ENCODE data around the gene RSPRY1. TPM values are rescaled to one million over a fixed set of nuclear protein-coding genes. Genes with fewer than 3 reads are reported as not detected.

Gene RSPRY1
- total and polyA plus RNA-seq, 2 of the 4 experiments (the other 2 are of a cell fraction): 25.2 to 62.2 TPM

- Histone ChIP-seq H2BK5ac (ENCODE audit: low read depth, low read length, poor library complexity, severe bottlenecking) (no peak overlapping the region), H3K4me1 (ENCODE audit: control insufficient read depth, insufficient read depth, low read length) (peaks cover 4% of the 10 kb centered on the region; the same call in 1 of the 2 replicates), H2AFZ (replicated peaks; ENCODE audit: low read length, poor library complexity) (no peak overlapping the region), H3K18ac (ENCODE audit: low read depth, low read length) (no peak overlapping the region), H3K9me3 (ENCODE audit: control insufficient read depth, insufficient read depth, low read length) (no peaks in the 10 kb centered on the region), H3K27me3 (ENCODE audit: control insufficient read depth, insufficient read depth, low read length) (no peaks in the 10 kb centered on the region), H4K5ac (ENCODE audit: low read depth, low read length) (no peak overlapping the region), H3K27ac (ENCODE audit: insufficient read depth, low read length) (no peak overlapping the region), H3K14ac (replicated peaks; ENCODE audit: low read depth, low read length) (no peak overlapping the region), H4K91ac (ENCODE audit: insufficient read depth, low read depth, low read length) (no peak overlapping the region), H3K56ac (ENCODE audit: extremely low read depth, insufficient read depth, low read length) (no peak overlapping the region), H3K9ac (ENCODE audit: low read depth, low read length) (no peak overlapping the region), H4K20me1 (ENCODE audit: insufficient read depth, low read length) (no peaks in the 10 kb centered on the region; the same call in 1 of the 2 replicates), H2AK5ac (ENCODE audit: low read depth, low read length) (no peak overlapping the region), H3K4me3 (ENCODE audit: insufficient read depth, low read depth, low read length) (no peak overlapping the region), H4K8ac (ENCODE audit: low read depth in 2 of 2, low read length in 2 of 2) (no peak overlapping the region), H2BK120ac (ENCODE audit: low read depth, low read length) (no peak overlapping the region), H3K9me1 (ENCODE audit: insufficient read depth, low read length) (peaks cover 12% of the 10 kb centered on the region), H3K23ac (ENCODE audit: low read depth, low read length) (no peak overlapping the region), H2BK15ac (ENCODE audit: low read depth, low read length) (no peak overlapping the region), H3K4me2 (ENCODE audit: low read depth, low read length) (no peak overlapping the region), H3K36me3 (ENCODE audit: control insufficient read depth, insufficient read depth, low read length) (peaks cover 40% of the 10 kb centered on the region), H2BK20ac (ENCODE audit: low read depth, low read length) (no peak overlapping the region), H3K79me1 (ENCODE audit: low read depth in 1 of 2, low read length in 2 of 2) (peaks cover 0 to 3% of the 10 kb centered on the region in 2 experiments; a peak in 1 of 4 replicates), H3K4ac (ENCODE audit: low read depth, low read length) (no peak overlapping the region), H2AK9ac (replicated peaks; ENCODE audit: low read depth, low read length, poor library complexity) (no peak overlapping the region)
- no TSS peak for BruUV-seq (replicated peaks)
- intact Hi-C loops (cut with micrococcal nuclease): no loop called here
- ChIA-PET POLR2A (ENCODE audit: unreplicated experiment) (interaction anchor here (0.6 kb wide), 1 partner anchor 45 kb away, joined by 18 read pairs; no protein-coding TSS in a partner anchor), CTCF (no interaction called here)
- WGBS, 2 experiments (ENCODE audit: extremely low coverage in 2 of 2, insufficient read length in 1 of 2): 100% methylated on average over 1 of the region's 4 CpGs; no CpG with 5 or more reads in 1 of the 2 experiments
- ATAC-seq (ENCODE audit: low read depth) (no peak), DNase-seq (no peak)
- in situ Hi-C loops (cut with MboI; ENCODE audit: low sequenced_read_pairs): no loop called here
- dilution Hi-C loops (cut with HindIII; ENCODE audit: low sequenced_read_pairs, unreplicated experiment): no loop called here
- TF ChIP-seq RCOR1 (IDR thresholded peaks at IDR 0.05; ENCODE audit: insufficient replicate concordance, low read length) (no peak), MAZ (IDR thresholded peaks at IDR 0.05; ENCODE audit: borderline replicate concordance, low read depth, low read length) (no peak), SMC3 (IDR thresholded peaks at IDR 0.05; ENCODE audit: low read depth, low read length) (no peak), USF2 (IDR thresholded peaks at IDR 0.05; ENCODE audit: low read depth, low read length) (no peak), POLR2A (IDR thresholded peaks at IDR 0.05; ENCODE audit: low read depth, low read length) (no peak), BHLHE40 (IDR thresholded peaks at IDR 0.05; ENCODE audit: low read depth, low read length) (no peak), CHD1 (IDR thresholded peaks at IDR 0.05; ENCODE audit: low read depth, low read length) (no peak), CEBPB (IDR thresholded peaks at IDR 0.05; ENCODE audit: low read depth, low read length) (no peak), RFX5 (IDR thresholded peaks at IDR 0.05; ENCODE audit: low read depth, low read length) (no peak), ELK1 (IDR thresholded peaks at IDR 0.05; ENCODE audit: borderline replicate concordance, low read depth, low read length) (no peak), NFE2L2 (IDR thresholded peaks at IDR 0.05; ENCODE audit: low read depth, low read length) (no peak), FOS (IDR thresholded peaks at IDR 0.05; ENCODE audit: low read depth, low read length) (no peak), MAFK (IDR thresholded peaks at IDR 0.05; ENCODE audit: low read depth, low read length) (no peak), MXI1 (IDR thresholded peaks at IDR 0.05; ENCODE audit: borderline replicate concordance, low read depth, low read length) (no peak)
These were observed 33.7 kb upstream of the RSPRY1 start for GRCh38 chr16:57152096-57153093.
